Sigmoid colon (tissue), 7 donors: ENCODE measurements around the gene ANTXR1. TPM values are rescaled to one million over a fixed set of nuclear protein-coding genes. Genes with fewer than 3 reads are reported as not detected.

ENCODE experiments used
- DNase-seq: peaks from one replicate; pipeline ENCODE4 v3.0.0-alpha.2; 2019
- H3K27ac ChIP-seq, 4 donors: fragments of 200-600 bp; sonication (generic); one replicate each; pipeline ENCODE4 v1.5.1; 2016 to 2019; ENCODE audit warnings: mild to moderate bottlenecking in 1 of 4
- H3K27me3 ChIP-seq, 3 donors: fragments of 200-600 bp; sonication (generic); one replicate each; pipeline ENCODE4 v1.5.1; 2019; ENCODE audit warnings: mild to moderate bottlenecking in 1 of 3
- H3K36me3 ChIP-seq, 4 donors: fragments of 200-600 bp; sonication (generic); one replicate each; pipeline ENCODE4 v1.5.1; 2016 to 2019
- H3K4me1 ChIP-seq, 4 donors: fragments of 200-600 bp; sonication (generic); one replicate each; pipeline ENCODE4 v1.5.1; 2017 to 2019
- H3K4me3 ChIP-seq, 4 donors: fragments of 200-600 bp; sonication (generic); one replicate each; pipeline ENCODE4 v1.5.1; 2017 to 2019; ENCODE audit warnings: mild to moderate bottlenecking in 2 of 4, moderate library complexity in 1 of 4
- H3K9me3 ChIP-seq, 4 donors: fragments of 200-600 bp in 3 of 4; sonication (generic) in 3 of 4; one replicate each; pipeline versions ENCODE4 v1.5.1 to v1.6.1; 2013 to 2019
- EP300 ChIP-seq, 4 donors: sonication (generic); formaldehyde crosslinking; IDR thresholded peaks; one replicate each; pipeline ENCODE4 v1.6.1; 2017; ENCODE audit warnings: antibody characterized with exemption in 4 of 4
- POLR2A ChIP-seq, 2 donors: fragments of 450-650 bp; IDR thresholded peaks; one replicate each; pipeline ENCODE4 v1.6.1; 2016; ENCODE audit warnings: antibody characterized with exemption in 2 of 2, mild to moderate bottlenecking in 2 of 2, moderate library complexity in 2 of 2
- POLR2AphosphoS5 ChIP-seq, 4 donors: sonication (generic); formaldehyde crosslinking; IDR thresholded peaks; one replicate each; pipeline ENCODE4 v1.6.1; 2017; ENCODE audit warnings: antibody characterized with exemption in 4 of 4
- WGBS, 2 donors: extraction: QIAGEN DNeasy Blood & Tissue Kit; methylation state at CpG; one replicate each; pipeline ENCODE4 v1.1.7; 2013; 5-methylcytosine and 5-hydroxymethylcytosine counted together
- intact Hi-C: fragments of 100-400 bp; cut with DNase I; formaldehyde crosslinking; loops from one replicate; pipeline ENCODE4 v1.15.1; 2023
- polyA plus RNA-seq, 3 donors: library from polyadenylated mRNA; stranded (reverse); fragments of 200-250 nt; gene quantifications; one replicate each; pipeline ENCODE4 v1.2.3, GENCODE V29; 2013
- total RNA-seq, 4 donors: library from RNA; depleted of rRNA; stranded (reverse); fragments of >200 nt; gene quantifications; one replicate each; pipeline ENCODE4 v1.1.0, GENCODE V29; 2016
- TF ChIP-seq, protein P1 (sequence below), 4 experiments: fragments of 450-650 bp in 3 of 4; fragments of 200-600 bp in 1 of 4; IDR thresholded peaks; one replicate each; pipeline ENCODE4 v1.5.1; 2016 to 2019; ENCODE audit warnings: antibody characterized with exemption in 4 of 4, mild to moderate bottlenecking in 3 of 4, moderate library complexity in 2 of 4
- donor health status: healthy with polysubstance abuse.
- donor health status: Bipolar disorder and iron deficiency.
- donor health status: healthy.

ANTXR1 gene
- total and polyA plus RNA-seq, 7 donors, result 3.0 to 79.8 (median 44.6) TPM

DNA sequence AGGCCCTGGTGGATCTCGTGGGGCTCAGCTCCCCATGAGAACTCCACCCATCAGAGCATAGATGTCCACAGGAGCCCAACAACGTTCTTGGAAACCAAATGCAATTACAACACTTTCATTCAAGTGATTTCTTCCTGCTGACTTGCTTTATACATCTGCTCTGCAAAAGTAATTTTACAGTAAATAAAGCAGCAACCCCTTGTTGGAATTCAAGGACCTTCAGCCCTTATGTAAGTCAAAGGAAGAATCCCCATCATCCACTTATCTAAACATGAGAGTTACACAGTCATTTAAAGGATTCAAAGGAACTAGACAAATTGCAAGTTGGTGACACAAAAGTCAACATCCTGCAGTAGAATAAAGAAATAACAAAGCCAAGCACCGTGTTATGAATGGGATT is 17.1 kb upstream of the ANTXR1 start:
- WGBS, 2 donors, result 37 to 48% methylated on average over 3 of the region's 3 CpGs
- Histone ChIP-seq H3K4me1 (peaks cover 0 to 4% (median 0%) of the 10 kb centered on the region in 4 donors), H3K36me3 (no peaks in the 10 kb centered on the region), H3K4me3 (no peak overlapping the region), H3K27ac (no peak overlapping the region), H3K9me3 (no peaks in the 10 kb centered on the region), H3K27me3 (no peaks in the 10 kb centered on the region)
- TF ChIP-seq, protein P1, sequence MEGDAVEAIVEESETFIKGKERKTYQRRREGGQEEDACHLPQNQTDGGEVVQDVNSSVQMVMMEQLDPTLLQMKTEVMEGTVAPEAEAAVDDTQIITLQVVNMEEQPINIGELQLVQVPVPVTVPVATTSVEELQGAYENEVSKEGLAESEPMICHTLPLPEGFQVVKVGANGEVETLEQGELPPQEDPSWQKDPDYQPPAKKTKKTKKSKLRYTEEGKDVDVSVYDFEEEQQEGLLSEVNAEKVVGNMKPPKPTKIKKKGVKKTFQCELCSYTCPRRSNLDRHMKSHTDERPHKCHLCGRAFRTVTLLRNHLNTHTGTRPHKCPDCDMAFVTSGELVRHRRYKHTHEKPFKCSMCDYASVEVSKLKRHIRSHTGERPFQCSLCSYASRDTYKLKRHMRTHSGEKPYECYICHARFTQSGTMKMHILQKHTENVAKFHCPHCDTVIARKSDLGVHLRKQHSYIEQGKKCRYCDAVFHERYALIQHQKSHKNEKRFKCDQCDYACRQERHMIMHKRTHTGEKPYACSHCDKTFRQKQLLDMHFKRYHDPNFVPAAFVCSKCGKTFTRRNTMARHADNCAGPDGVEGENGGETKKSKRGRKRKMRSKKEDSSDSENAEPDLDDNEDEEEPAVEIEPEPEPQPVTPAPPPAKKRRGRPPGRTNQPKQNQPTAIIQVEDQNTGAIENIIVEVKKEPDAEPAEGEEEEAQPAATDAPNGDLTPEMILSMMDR (IDR thresholded peaks at IDR 0.05), result no peak
- TF ChIP-seq POLR2A (IDR thresholded peaks at IDR 0.05), result no peak
- intact Hi-C loops, result no loop called here
- DNase-seq, result no peak

DNA sequence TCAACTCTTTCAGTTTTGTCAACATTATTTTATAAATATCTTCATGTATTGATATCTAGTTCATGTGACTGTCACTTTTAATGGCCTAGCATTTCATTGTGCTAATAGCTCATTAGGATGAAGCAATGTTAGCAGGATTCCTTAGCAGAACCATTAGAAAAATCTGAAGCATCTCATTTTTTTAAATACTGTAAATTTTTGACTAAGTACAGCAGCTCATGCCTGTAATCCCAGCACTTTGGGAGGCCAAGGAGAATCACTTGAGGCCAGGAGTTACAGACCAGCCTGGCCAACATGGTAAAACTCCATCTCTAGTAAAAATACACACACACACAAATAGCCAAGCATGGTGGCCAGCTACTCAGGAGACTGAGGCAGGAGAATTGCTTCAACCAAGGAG is 15.6 kb upstream of the ANTXR1 start:
- H3K27me3 ChIP-seq, result no peaks in the 10 kb centered on the region
- no peak for TF ChIP-seq POLR2AphosphoS5 (IDR thresholded peaks at IDR 0.05)
- no peak for TF ChIP-seq POLR2A (IDR thresholded peaks at IDR 0.05)
- TF ChIP-seq EP300 (IDR thresholded peaks at IDR 0.05), result no peak
- TF ChIP-seq, protein P1 (IDR thresholded peaks at IDR 0.05), result no peak
- intact Hi-C loops, result no loop called here
- no peak overlapping the region for H3K4me3 ChIP-seq
- no peaks in the 10 kb centered on the region for H3K36me3 ChIP-seq
- H3K4me1 ChIP-seq, result peaks cover 0 to 4% (median 0%) of the 10 kb centered on the region in 4 donors
- DNase-seq, result no peak
- H3K27ac ChIP-seq, result no peak overlapping the region
- peaks cover 0 to 7% (median 0%) of the 10 kb centered on the region in 4 donors for H3K9me3 ChIP-seq

GRCh38 chr2:69001879-69002278 is 11.1 kb upstream of the ANTXR1 start:
- intact Hi-C loops, result no loop called here
- peaks cover 0 to 4% (median 0%) of the 10 kb centered on the region in 4 donors for H3K4me1 ChIP-seq
- no peak for DNase-seq
- H3K27me3 ChIP-seq, result no peaks in the 10 kb centered on the region
- H3K36me3 ChIP-seq, result no peaks in the 10 kb centered on the region
- H3K9me3 ChIP-seq, result peaks cover 0 to 9% (median 0%) of the 10 kb centered on the region in 4 donors
- TF ChIP-seq POLR2A (IDR thresholded peaks at IDR 0.05) (no peak), POLR2AphosphoS5 (IDR thresholded peaks at IDR 0.05) (no peak), EP300 (IDR thresholded peaks at IDR 0.05) (no peak)
- TF ChIP-seq, protein P1 (IDR thresholded peaks at IDR 0.05), result no peak
- H3K4me3 ChIP-seq, result no peak overlapping the region
- H3K27ac ChIP-seq, result no peak overlapping the region

DNA sequence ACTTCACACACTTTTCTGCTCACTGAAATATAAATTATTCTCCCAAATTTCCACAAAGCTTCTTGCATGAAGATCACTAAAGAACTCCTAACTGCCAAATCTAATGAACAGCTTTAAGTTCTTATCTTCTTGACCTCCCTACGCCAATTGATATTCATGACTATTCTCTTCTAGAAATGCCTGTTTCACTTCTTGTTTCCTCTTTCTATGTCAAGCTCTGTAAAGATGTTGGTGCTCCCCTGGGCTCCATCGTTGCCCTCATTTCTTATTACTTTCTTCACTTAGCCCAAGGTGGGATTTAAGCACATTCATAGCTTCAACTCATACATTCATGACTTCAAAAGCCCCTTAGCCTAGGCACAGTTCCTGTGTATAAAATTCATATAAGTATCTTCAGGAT is 9.2 kb upstream of the ANTXR1 start:
- 85 to 87% methylated on average over 2 of the region's 2 CpGs for WGBS, 2 donors
- intact Hi-C loops, result no loop called here
- no peaks in the 10 kb centered on the region for H3K36me3 ChIP-seq
- TF ChIP-seq EP300 (IDR thresholded peaks at IDR 0.05), result no peak
- TF ChIP-seq POLR2A (IDR thresholded peaks at IDR 0.05), result no peak
- no peak for TF ChIP-seq POLR2AphosphoS5 (IDR thresholded peaks at IDR 0.05)
- TF ChIP-seq, protein P1 (IDR thresholded peaks at IDR 0.05), result no peak
- H3K27me3 ChIP-seq, result no peaks in the 10 kb centered on the region
- H3K4me1 ChIP-seq, result no peaks in the 10 kb centered on the region
- H3K9me3 ChIP-seq, result peaks cover 0 to 9% (median 0%) of the 10 kb centered on the region in 4 donors
- H3K27ac ChIP-seq, result no peak overlapping the region
- H3K4me3 ChIP-seq, result no peak overlapping the region
- no peak for DNase-seq

GRCh38 chr2:69007169-69007568 is 5.8 kb upstream of the ANTXR1 start:
- no peak for DNase-seq
- Histone ChIP-seq H3K4me1 (peaks cover 0 to under 1% (median under 1%) of the 10 kb centered on the region in 4 donors), H3K4me3 (no peak overlapping the region), H3K27ac (no peak overlapping the region), H3K27me3 (no peaks in the 10 kb centered on the region), H3K9me3 (peaks cover 0 to 4% (median 0%) of the 10 kb centered on the region in 4 donors), H3K36me3 (no peaks in the 10 kb centered on the region)
- intact Hi-C loops, result no loop called here
- TF ChIP-seq POLR2A (IDR thresholded peaks at IDR 0.05) (no peak), EP300 (IDR thresholded peaks at IDR 0.05) (no peak)
- TF ChIP-seq, protein P1 (IDR thresholded peaks at IDR 0.05), result no peak
